GM19455 (cell line): ENCODE measurements around the gene PXYLP1.

Source experiments
- ATAC-seq: cut with Tn5 transposase; IDR thresholded peaks from one replicate; pipeline ENCODE4 v1.9.1; 2021; ENCODE audit not compliant: unreplicated experiment

The PXYLP1 gene

GRCh38 chr3:141248064-141248463, 16.4 kb downstream of the PXYLP1 start:
- ATAC-seq = no peak

DNA sequence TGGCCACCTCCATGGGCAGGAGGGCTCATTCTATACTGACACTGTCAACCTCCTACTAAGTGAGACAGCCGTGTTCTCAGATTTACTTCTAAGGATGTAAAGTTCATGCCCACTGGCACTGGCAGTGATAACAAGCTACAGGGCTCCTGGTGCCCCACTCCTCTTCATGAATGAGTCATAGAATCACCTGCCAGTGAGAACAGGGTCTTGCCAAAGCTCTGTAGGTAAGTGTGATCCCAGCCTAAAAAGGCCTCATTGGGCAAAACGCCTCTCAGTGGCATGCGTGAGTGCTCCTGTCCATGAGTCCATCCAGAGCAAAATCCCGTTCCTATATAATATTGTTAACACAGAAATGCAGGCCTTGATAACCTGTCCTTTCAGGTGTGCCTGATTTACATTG, 17.4 kb downstream of the PXYLP1 start:
- ATAC-seq = no peak

DNA sequence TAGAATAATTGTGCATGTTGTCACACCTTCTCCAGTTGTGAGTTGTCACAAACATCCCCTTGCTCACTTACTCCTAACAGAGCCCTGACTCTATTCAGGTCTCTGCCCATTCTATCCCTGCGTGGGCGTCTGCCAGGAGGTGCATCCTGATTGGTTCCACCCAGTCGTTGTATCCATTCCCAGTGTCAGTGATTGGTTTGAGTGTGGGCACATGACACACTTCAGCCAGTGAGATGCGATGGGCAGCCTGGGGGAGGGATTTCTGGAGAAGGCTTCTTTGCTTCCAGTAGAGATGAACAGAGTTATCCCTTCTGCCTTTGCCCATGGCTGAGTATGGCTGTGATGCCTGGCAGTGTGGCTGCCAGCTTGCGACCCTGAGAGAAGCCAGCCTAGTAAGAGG, 18.7 kb downstream of the PXYLP1 start:
- no peak for ATAC-seq

DNA sequence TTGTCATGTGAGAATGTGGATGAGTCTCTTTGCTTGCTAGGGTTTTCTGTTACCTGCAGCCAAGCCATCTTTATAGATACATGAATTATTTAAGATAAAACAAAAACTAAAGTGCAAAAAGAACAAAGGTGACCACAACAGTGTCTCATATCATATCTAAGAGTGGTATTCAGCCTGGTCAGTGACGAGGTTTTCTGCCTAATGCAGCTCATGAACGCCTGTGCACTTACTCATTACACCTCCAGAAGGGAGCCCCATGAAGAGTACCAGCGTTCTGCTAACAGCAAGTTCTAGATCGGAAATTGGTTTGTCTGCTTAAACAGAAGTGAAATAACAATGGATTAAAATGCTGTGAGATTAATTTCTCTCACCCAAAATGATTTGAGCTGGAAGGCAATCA, 19.2 kb downstream of the PXYLP1 start:
- ATAC-seq = no peak

DNA sequence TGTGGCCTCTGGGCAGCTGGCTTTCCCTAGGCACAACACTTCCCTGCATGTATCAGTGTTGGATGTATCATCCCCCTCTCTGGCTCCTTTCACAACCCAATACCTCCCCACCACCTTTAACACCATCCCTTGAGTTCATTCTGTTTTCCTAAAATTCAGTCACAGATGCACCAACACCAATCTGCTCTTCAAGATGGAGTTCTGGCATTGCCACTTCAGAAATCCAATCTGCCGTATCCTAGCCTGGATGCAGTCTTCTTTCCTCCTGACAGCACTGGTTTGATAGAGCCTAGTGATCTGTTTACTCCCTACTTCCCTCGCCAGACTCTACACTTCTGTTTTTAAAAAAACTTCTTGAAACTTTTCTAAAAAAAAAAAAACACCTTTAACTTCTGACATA, 21.7 kb downstream of the PXYLP1 start:
- no peak for ATAC-seq

- no peak for ATAC-seq
Measured at GRCh38 chr3:141253811-141254210, 22.2 kb downstream of the PXYLP1 start.

DNA sequence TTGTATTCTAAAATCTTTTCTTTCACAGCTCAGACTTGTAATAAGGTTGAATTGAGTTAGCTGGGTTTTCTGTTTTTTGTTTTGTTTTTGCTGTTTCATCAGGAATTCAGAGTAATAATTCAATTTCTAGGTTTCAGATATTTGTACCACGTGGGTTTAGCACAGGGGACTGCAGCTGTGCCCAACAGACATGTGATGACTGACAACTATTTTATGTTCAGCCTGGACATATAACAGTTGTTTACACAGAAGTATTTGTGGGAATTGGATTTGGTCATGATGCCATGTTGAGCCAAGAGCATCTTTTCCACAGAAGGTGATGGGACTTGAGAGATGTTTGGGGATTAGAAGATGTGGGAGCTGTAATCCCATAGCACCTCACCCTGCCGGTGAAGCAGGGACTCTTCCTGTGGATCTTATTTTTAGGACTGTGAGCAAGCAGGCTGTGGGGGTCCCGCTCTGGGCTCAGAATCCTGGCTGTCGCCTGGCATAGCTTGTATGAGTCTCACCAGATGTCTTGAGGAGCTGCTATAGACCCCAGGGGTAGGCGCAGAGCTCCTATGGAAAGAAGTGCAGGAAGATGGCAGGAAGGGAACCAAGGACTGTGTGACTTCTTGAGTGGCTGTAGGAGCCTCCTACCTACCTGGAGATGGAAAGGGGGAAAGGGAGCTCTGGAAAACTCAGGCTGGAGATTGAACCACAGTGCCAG, 23.7 kb downstream of the PXYLP1 start:
- no peak for ATAC-seq

DNA sequence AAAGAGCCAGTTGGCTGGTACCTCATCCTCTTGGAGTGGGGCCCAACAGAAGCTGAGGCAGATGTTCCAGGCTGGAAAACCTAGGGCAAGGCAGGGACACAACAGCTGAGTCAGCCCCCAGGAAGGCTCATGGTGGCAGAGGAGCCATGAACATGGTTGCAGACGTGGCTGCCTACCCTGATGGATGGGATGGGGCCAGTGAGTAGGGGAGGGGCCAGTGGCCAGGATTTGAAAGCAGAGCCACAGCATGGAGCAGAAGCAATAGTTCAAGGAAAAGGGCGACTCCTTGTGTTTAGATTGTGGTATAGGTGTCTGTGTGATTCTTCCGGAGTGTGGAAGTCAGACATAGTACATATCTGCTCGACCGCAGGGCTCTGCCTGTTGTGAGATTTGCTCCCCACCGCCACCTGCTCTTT, 24.2 kb downstream of the PXYLP1 start:
- no peak for ATAC-seq

GRCh38 chr3:141256820-141257219, 25.2 kb downstream of the PXYLP1 start:
- ATAC-seq = no peak

- ATAC-seq = no peak
Measured at GRCh38 chr3:141257961-141258360, 26.3 kb downstream of the PXYLP1 start.

GRCh38 chr3:141258973-141259372, 27.3 kb downstream of the PXYLP1 start:
- no peak for ATAC-seq

- no peak for ATAC-seq
Measured at GRCh38 chr3:141259821-141260629, 28.4 kb downstream of the PXYLP1 start.

- no peak for ATAC-seq
Measured at GRCh38 chr3:141260630-141260927, 29.0 kb downstream of the PXYLP1 start.

- no peak for ATAC-seq
Measured at GRCh38 chr3:141261472-141262307, 30.1 kb downstream of the PXYLP1 start.

DNA sequence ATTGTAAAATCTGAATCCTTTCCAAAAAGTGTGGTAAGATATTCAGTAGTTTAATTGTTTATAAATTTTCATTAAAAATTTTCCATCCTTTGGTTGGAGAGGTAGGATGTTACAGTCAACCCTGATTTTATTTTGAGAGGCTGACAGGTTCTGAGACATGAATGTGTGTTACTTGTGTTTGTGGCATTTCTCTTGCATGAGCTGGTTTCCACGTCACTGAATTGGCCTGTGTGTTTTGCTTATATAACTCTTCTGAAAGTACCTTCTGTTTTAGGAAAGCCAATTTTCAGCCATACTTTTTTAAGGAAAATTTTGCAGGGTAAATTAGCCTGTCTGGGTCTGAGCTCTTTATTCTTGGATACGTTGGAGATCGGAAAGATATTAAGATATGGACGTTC, 30.7 kb downstream of the PXYLP1 start:
- no peak for ATAC-seq

DNA sequence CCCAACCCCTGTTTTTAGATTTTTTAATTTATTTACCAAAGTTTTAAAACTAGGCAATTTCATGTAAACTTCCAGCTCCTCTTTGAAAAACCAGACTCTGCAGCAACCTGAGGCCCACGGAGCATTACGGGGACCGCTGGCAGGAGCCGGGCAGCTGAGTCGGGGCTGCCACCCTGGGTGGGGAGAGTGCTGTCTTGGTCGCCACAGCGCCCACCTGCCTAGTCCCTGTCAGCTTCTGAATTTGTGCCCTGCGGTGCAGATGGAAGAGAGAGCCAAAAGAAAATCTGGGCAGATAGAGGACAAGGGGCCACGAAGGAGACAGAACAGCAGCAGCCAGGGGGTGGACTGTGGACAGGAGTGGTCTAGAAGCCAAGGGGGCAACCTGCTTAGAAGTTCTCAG, 34.6 kb downstream of the PXYLP1 start:
- ATAC-seq = no peak

- ATAC-seq = no peak
Measured at GRCh38 chr3:141266797-141267555, 35.4 kb downstream of the PXYLP1 start.

DNA sequence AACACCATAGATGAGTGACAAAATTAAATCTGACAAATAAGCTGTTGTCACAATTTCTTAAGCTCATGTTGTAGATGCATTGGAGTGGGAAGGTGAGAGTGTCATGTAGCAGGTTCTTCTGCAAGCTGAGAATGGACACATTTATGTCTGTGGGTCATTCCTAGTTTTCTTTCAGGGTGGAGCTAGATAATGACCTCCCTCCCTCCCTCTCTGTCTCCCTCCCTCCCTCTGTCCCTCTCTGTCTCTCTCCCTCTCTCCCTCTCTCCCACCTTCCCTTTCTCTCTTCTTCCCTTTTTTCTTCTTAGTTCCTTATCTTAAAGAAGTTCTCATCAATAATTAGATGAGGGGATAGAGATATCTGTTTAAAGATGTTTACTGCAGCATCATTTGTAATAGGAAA, 36.0 kb downstream of the PXYLP1 start:
- no peak for ATAC-seq

DNA sequence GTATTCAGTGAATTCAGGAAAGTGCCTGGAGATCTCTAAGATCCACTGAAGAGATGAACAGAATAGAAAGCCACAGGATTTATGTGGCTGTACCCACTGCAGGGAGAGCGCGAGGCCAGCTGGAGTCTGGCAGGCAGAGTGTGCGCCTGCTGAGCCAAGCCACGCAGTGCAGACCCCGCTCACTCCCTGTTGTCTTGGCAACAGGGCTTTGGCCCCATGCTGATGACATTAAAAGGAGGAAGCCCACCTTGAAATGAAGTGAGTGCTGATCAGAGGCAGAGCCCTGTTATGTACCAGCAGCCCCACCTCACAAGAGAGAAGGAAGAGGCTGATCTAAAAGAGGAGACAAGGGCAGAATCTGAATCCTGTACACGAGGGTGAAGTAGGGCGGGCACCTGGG, 36.7 kb downstream of the PXYLP1 start:
- ATAC-seq = no peak

DNA sequence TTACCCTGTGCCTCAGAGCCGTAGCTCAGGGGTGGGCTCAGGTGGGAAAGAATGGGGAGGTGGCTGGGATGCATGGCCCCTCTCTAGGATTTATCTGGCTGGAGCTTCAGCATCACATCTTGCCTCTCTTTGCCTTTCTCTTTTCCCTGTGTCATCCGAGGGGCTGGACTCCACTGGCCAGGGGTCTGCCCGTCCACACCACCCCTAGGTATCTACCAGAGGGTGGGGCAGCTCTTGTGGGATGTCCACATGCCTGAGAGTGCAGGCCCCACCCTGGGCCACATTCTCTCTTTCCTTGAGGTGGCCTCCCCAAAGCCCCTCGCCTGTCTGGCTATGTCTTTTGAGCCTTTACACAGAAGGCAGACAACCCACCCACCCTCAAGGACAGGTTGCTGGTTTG, 37.2 kb downstream of the PXYLP1 start:
- ATAC-seq = no peak

DNA sequence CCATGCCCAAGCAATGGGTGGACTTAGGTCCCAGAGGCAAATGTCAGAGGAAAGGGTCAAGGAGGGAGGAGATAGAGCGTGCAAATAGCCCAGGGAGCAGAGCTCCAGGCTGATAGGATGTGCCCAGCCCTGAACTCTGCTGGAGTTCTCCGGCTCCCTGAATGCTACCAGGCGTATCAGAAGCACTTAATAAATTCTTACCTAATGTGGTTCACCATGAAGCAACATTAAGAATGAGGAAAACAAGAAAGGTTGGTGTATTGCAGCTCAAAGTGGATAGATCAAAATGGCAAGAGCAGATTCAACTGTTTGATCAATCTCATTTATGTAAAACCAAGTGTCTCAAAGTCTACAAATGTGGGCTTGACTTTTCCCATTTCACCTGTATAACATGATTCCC, 38.3 kb downstream of the PXYLP1 start:
- no peak for ATAC-seq
